Endothelial cell of umbilical vein (primary cell): Measurements from ENCODE around the gene CEP170. TPM values are rescaled to one million over a fixed set of nuclear protein-coding genes. Genes with fewer than 3 reads are reported as not detected.

Experiments used
- BruUV-seq: library from RNA; stranded (reverse); fragments of 400-500 nt; replicated peaks from 2 replicates; lab custom pipeline; 2021; lab: Mats Ljungman, UMichigan
- CTCF ChIA-PET: fragments of 300-600, 350-600 bp; sonication (Branson Sonifier 250); formaldehyde crosslinking; loops from one replicate; lab custom pipeline; 2021; ENCODE audit warnings: antibody characterized with exemption, inconsistent platforms; lab: Charles Lee
- POLR2A ChIA-PET: fragments of 300-600, 350-600 bp; sonication (Branson Sonifier 250); formaldehyde crosslinking; loops from one replicate; lab custom pipeline; 2021; ENCODE audit warnings: antibody characterized with exemption, inconsistent platforms; lab: Charles Lee
- DNase-seq: peaks from one replicate; pipeline ENCODE4 v3.0.0-alpha.2; 2011; ENCODE audit warnings: low read depth, low spot score
- FAIRE-seq: peaks from 2 replicates; lab custom pipeline; 2011; peaks lifted over from hg19 to GRCh38; lab: Jason Lieb, UNC
- H2AFZ ChIP-seq: 2 replicates; pipeline ENCODE4 v1.6.0; 2012; ENCODE audit warnings: low read depth, low read length, control low read depth, inconsistent platforms
- H3K27ac ChIP-seq: 2 replicates; pipeline ENCODE4 v1.5.1; 2011; ENCODE audit warnings: low read depth, mild to moderate bottlenecking, control low read depth, low read length, moderate library complexity; ENCODE audit not compliant: insufficient read depth
- H3K27me3 ChIP-seq, 2 experiments: 2 replicates each; pipeline versions ENCODE4 v1.6.0 to v1.6.1; 2011; ENCODE audit warnings: low read length in 2 of 2, mixed read lengths in 1 of 2; ENCODE audit not compliant: control insufficient read depth in 2 of 2, insufficient read depth in 2 of 2
- H3K36me3 ChIP-seq, 2 experiments: 2 replicates in 1 of 2; 3 replicates in 1 of 2; pipeline ENCODE4 v1.5.1; 2011; ENCODE audit warnings: low read length in 2 of 2, mild to moderate bottlenecking in 1 of 2, moderate library complexity in 1 of 2; ENCODE audit not compliant: control insufficient read depth in 2 of 2, insufficient read depth in 2 of 2; ENCODE audit errors: extremely low read depth in 1 of 2
- H3K4me1 ChIP-seq: 3 replicates; pipeline ENCODE4 v1.5.1; 2011; ENCODE audit warnings: mild to moderate bottlenecking, low read length; ENCODE audit not compliant: control insufficient read depth, insufficient read depth; ENCODE audit errors: extremely low read depth
- H3K4me2 ChIP-seq: 2 replicates; pipeline ENCODE4 v1.6.1; 2011; ENCODE audit warnings: low read length, control low read depth, mixed read lengths; ENCODE audit not compliant: insufficient read depth
- H3K4me3 ChIP-seq, 3 experiments: fragments of 200-600 bp in 1 of 3; sonication (generic), shearing (Covaris generic) in 1 of 3; replicated peaks in 1 of 3; 2 replicates each; pipeline ENCODE4 v1.5.1; 2011 to 2016; ENCODE audit warnings: control low read depth in 3 of 3, low read length in 3 of 3, mild to moderate bottlenecking in 2 of 3, inconsistent platforms in 1 of 3, low read depth in 1 of 3, moderate library complexity in 1 of 3; ENCODE audit not compliant: insufficient read depth in 1 of 3
- H3K79me2 ChIP-seq: 2 replicates; pipeline ENCODE4 v1.6.0; 2012; ENCODE audit warnings: low read length, inconsistent platforms; ENCODE audit not compliant: control insufficient read depth, insufficient read depth
- H3K9ac ChIP-seq: replicated peaks from 2 replicates; pipeline ENCODE3; 2011; ENCODE audit warnings: low read length, control low read depth; ENCODE audit not compliant: insufficient read depth; ENCODE audit errors: extremely low read depth
- H3K9me1 ChIP-seq: replicated peaks from 3 replicates; pipeline ENCODE4 v1.6.0; 2011; ENCODE audit warnings: mild to moderate bottlenecking, low read length; ENCODE audit not compliant: control insufficient read depth, insufficient read depth; ENCODE audit errors: extremely low read depth
- H3K9me3 ChIP-seq: replicated peaks from 2 replicates; pipeline ENCODE4 v1.5.1; 2012; ENCODE audit warnings: low read length, inconsistent platforms; ENCODE audit not compliant: control insufficient read depth, insufficient read depth
- H4K20me1 ChIP-seq: replicated peaks from 2 replicates; pipeline ENCODE3; 2011; ENCODE audit warnings: mild to moderate bottlenecking, low read length; ENCODE audit not compliant: control insufficient read depth, insufficient read depth; ENCODE audit errors: extremely low read depth
- EZH2 ChIP-seq: IDR thresholded peaks from 2 replicates; pipeline ENCODE4 v1.6.1; 2012; ENCODE audit warnings: borderline replicate concordance, low read depth, mild to moderate bottlenecking, moderate library complexity, low read length, inconsistent platforms; ENCODE audit not compliant: severe bottlenecking
- FOS ChIP-seq: IDR thresholded peaks from 2 replicates; pipeline ENCODE4 v1.6.1; 2011; ENCODE audit warnings: mild to moderate bottlenecking, low read length, moderate library complexity, borderline replicate concordance; ENCODE audit not compliant: insufficient read depth
- GATA2 ChIP-seq: IDR thresholded peaks from 2 replicates; pipeline ENCODE4 v1.7.0; 2011; ENCODE audit warnings: low read depth, mild to moderate bottlenecking, moderate library complexity, mixed read lengths, low read length; ENCODE audit not compliant: insufficient read length, insufficient read depth
- JUN ChIP-seq: IDR thresholded peaks from 2 replicates; pipeline ENCODE4 v1.6.1; 2011; ENCODE audit warnings: borderline replicate concordance, low read depth; ENCODE audit not compliant: insufficient read length, insufficient read depth
- MYC ChIP-seq: IDR thresholded peaks from one replicate; pipeline ENCODE4 v1.6.1; 2011; ENCODE audit warnings: mild to moderate bottlenecking, low read depth, low read length
- POLR2A ChIP-seq: IDR thresholded peaks from 2 replicates; pipeline ENCODE4 v1.6.1; 2012; ENCODE audit warnings: low read depth, mild to moderate bottlenecking, control low read depth, low read length
- POLR2AphosphoS5 ChIP-seq: IDR thresholded peaks from 2 replicates; pipeline ENCODE4 v1.6.1; 2012; ENCODE audit warnings: low read depth, mild to moderate bottlenecking, control low read depth, low read length, moderate library complexity; ENCODE audit not compliant: insufficient read depth
- dilution Hi-C: fragments of 300-500 bp; cut with MboI; formaldehyde crosslinking; loops from one replicate; pipeline ENCODE4 v1.15.0; 2019; ENCODE audit warnings: low sequenced_read_pairs; ENCODE audit not compliant: extremely low pct_ligation_motif_present
- intact Hi-C: fragments of 100-400 bp; cut with micrococcal nuclease; formaldehyde crosslinking; loops from one replicate; pipeline ENCODE4 v1.10.0; 2022
- polyA plus RNA-seq, 4 experiments: library from polyadenylated mRNA; depleted of rRNA in 3 of 4; stranded (reverse) in 3 of 4; unstranded in 1 of 4; fragments of >200 nt; gene quantifications; 2 replicates each; pipeline versions ENCODE4 v1.2.1 to v1.2.3, GENCODE V29; 2011 to 2012; ENCODE audit warnings: missing spikeins in 1 of 4
- total RNA-seq: library from RNA; stranded (reverse); gene quantifications from 2 replicates; pipeline ENCODE4 v1.2.3, GENCODE V29; 2021
- TF ChIP-seq, protein P1 (sequence below), 2 donors: IDR thresholded peaks; 1 replicate in 1 of 2; 2 replicates in 1 of 2; pipeline ENCODE4 v1.5.1; 2011; ENCODE audit warnings: low read length in 2 of 2, mild to moderate bottlenecking in 2 of 2, moderate library complexity in 2 of 2, control low read depth in 1 of 2, inconsistent platforms in 1 of 2, low read depth in 1 of 2; ENCODE audit not compliant: insufficient read depth in 1 of 2; ENCODE audit errors: extremely low read depth in 1 of 2
- TF ChIP-seq, protein P2 (sequence below): IDR thresholded peaks from 2 replicates; pipeline ENCODE4 v1.6.1; 2011; ENCODE audit not compliant: insufficient read depth, insufficient read length

The CEP170 gene
- total and polyA plus RNA-seq, 2 donors (not counting 3 experiments of a cell fraction or from before 2014, with no cell fraction given), result 49.6 to 225 TPM

DNA sequence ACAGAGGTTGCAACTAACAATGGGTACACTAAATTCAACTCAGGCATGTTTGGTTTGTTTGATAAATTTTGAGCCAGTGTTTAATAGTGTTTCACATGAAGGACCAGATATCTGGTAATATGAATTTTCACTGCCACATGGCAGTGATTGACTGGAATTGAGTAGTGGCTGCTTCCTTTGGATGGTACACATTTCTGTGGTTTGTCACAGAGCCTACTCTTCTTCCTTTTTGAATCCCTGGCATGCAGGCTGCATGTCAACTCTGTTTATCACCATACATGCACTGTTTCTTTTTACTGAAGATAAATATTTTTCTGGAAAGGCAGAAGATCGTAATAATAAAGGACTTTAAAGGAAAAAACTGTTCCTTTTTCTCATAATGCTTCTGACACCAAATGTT is 36.2 kb upstream of the CEP170 start:
- Histone ChIP-seq H4K20me1 (no peaks in the 10 kb centered on the region), H3K9me3 (no peaks in the 10 kb centered on the region), H3K79me2 (peaks cover 28% of the 10 kb centered on the region), H2AFZ (no peak overlapping the region), H3K4me3 (no peak overlapping the region), H3K4me1 (peaks cover 60% of the 10 kb centered on the region), H3K36me3 (peaks cover 0 to 2% of the 10 kb centered on the region in 2 experiments), H3K9ac (no peak overlapping the region), H3K27ac (no peak overlapping the region), H3K4me2 (no peak overlapping the region), H3K27me3 (no peaks in the 10 kb centered on the region), H3K9me1 (no peaks in the 10 kb centered on the region)
- DNase-seq (no peak), FAIRE-seq (no peak)
- no TSS peak for BruUV-seq
- dilution Hi-C loops (no loop called here), intact Hi-C loops (no loop called here)
- TF ChIP-seq POLR2A, result no peak
- no peak for TF ChIP-seq MYC
- TF ChIP-seq POLR2AphosphoS5, result no peak
- no peak for TF ChIP-seq EZH2
- TF ChIP-seq, protein P1, sequence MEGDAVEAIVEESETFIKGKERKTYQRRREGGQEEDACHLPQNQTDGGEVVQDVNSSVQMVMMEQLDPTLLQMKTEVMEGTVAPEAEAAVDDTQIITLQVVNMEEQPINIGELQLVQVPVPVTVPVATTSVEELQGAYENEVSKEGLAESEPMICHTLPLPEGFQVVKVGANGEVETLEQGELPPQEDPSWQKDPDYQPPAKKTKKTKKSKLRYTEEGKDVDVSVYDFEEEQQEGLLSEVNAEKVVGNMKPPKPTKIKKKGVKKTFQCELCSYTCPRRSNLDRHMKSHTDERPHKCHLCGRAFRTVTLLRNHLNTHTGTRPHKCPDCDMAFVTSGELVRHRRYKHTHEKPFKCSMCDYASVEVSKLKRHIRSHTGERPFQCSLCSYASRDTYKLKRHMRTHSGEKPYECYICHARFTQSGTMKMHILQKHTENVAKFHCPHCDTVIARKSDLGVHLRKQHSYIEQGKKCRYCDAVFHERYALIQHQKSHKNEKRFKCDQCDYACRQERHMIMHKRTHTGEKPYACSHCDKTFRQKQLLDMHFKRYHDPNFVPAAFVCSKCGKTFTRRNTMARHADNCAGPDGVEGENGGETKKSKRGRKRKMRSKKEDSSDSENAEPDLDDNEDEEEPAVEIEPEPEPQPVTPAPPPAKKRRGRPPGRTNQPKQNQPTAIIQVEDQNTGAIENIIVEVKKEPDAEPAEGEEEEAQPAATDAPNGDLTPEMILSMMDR (IDR thresholded peaks at IDR 0.05; ENCODE audit: extremely low read depth in 1 of 2, insufficient read depth in 1 of 2, low read depth in 1 of 2, low read length in 2 of 2), result no peak
- TF ChIP-seq JUN, result no peak
- no peak for TF ChIP-seq FOS
- TF ChIP-seq, protein P2, sequence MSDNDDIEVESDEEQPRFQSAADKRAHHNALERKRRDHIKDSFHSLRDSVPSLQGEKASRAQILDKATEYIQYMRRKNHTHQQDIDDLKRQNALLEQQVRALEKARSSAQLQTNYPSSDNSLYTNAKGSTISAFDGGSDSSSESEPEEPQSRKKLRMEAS, result no peak
- no peak for TF ChIP-seq GATA2
- CTCF ChIA-PET, result no interaction called here
- POLR2A ChIA-PET, result no interaction called here
